AG10803 (cell line): ENCODE results near the gene RPL3.
A peak's percentile ranks its signal among the peaks of the same experiment; 100 is the strongest.

Source experiments
- DNase-seq: peaks from one replicate; pipeline ENCODE4 v3.0.0; 2010; ENCODE audit warnings: low read depth
- H3K4me3 ChIP-seq: 2 replicates; pipeline ENCODE4 v1.5.1; 2011; ENCODE audit warnings: mild to moderate bottlenecking, low read length, control low read depth
- CTCF ChIP-seq: conservative IDR thresholded peaks from 2 replicates; pipeline ENCODE4 v1.5.1; 2011; ENCODE audit warnings: mild to moderate bottlenecking, low read length, control low read depth, inconsistent platforms

Gene RPL3

DNA sequence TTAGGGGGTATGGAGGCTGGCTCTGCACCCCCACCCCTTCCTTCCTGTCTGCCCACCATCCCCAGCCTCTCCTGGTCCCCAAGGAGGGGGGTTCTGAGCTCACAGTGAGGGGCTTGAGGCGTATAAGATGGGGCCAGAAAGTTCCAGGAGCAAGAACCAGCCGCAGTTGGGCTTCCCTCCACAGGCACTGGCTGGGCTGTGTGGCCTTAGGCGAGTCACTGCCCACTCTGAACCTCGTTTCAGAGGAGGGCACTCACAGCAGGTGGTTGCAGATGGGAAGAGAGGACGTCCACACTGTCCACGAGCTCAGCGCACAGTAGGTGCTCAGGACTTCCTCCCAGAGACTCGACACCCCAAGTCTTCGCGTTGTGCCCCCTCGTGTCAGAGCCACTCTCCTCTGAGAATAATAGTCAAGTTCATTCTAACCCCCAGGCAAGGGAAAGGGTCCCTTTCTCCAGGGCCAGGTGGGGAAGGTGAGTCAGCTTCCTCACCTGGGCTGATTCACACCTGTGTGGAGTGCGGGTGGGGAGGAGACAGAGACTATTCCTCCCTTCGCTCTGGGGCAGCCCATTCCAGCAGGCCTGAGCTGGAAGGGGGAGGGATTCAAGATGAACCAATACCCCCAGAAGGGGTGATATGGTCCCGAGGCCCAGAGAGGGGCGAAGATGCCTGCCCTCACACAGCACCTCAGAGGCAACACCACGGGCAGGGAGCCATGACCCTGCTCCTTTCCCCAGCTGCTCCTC lies 29.3 kb downstream of the RPL3 start:
- no peak for TF ChIP-seq CTCF
- no peak overlapping the region for H3K4me3 ChIP-seq
- DNase-seq: no peak

- TF ChIP-seq CTCF: no peak
- DNase-seq: no peak
- H3K4me3 ChIP-seq: no peak overlapping the region
These were observed 29.9 kb downstream of the RPL3 start for GRCh38 chr22:39289533-39289932.

DNA sequence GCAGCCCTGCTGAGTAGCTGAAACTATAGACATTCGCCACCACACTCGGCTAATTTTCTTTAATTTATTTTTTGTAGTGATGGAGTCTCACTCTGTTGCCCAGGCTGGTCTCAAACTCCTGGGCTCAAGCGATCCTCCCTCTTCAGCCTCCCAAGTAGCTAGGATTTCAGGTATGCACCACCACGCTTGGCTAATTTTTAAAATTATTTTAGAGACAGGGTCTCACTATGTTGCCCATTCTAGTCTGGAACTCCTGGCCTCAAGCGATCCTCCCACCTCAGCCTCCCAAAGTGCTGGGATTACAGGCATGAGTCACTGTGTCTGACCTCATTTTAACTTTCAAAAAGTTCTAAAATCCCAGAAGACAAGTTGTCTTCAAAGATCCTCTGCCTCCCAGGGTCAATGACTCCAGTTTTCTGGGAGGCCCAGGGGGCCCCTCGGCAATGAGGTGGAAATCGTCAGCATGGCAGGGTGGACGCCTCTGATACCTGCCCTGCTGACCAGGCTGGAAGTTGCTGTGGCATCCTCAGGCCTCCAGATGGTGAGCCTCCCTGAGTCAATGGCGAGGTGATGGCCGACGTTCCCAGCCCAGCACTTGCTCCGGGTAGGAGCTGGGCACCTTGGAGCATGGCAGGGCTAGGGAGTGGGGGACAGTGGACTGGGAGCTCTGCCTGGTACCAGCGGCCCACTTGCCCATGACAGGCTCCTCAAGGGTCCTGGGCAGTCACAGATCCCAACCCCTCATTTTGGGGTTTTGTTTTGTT lies 31.1 kb downstream of the RPL3 start:
- H3K4me3 ChIP-seq: no peak overlapping the region
- DNase-seq: no peak
- TF ChIP-seq CTCF: no peak

GRCh38 chr22:39287076-39287725 lies 32.2 kb downstream of the RPL3 start:
- TF ChIP-seq CTCF: no peak
- peak; percentile 47 for DNase-seq
- H3K4me3 ChIP-seq: no peak overlapping the region

DNA sequence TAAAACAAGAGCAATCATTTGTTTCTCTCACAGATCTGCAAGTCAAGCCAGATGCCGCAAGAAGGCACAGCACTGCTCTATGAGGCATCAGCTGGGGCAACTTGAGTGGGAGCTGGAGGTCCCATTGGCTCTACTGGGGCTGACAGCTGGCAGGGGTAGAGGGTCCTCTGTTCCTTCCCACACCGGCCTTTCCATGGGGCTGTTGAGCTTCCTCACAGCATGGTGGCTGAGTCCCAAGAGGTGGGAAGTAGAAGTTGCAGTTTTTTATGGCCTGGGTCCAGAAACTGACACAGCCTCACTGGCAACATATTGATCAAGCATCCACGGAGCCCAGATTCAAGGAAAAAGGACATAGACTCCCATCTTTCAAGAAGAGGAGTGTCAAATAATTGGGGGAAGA lies 34.4 kb downstream of the RPL3 start:
- H3K4me3 ChIP-seq: no peak overlapping the region
- TF ChIP-seq CTCF: no peak
- DNase-seq: no peak

GRCh38 chr22:39284142-39284980 lies 35.1 kb downstream of the RPL3 start:
- DNase-seq: no peak
- no peak for TF ChIP-seq CTCF
- no peak overlapping the region for H3K4me3 ChIP-seq
